Thyroid gland (tissue), 4 donors: ENCODE measurements around the gene POSTN.

ENCODE experiments used
- CTCF ChIP-seq, 6 experiments: fragments of 200-600 bp in 3 of 6; fragments of 450-650 bp in 3 of 6; sonication (generic) in 3 of 6; IDR thresholded peaks; one replicate each; pipeline ENCODE4 v1.5.1; 2016 to 2019; ENCODE audit warnings: antibody characterized with exemption in 6 of 6, mild to moderate bottlenecking in 2 of 6, inconsistent platforms in 1 of 6, moderate library complexity in 1 of 6
- POLR2A ChIP-seq, 2 donors: fragments of 450-650 bp; IDR thresholded peaks; one replicate each; pipeline ENCODE4 v1.6.1; 2017; ENCODE audit warnings: antibody characterized with exemption in 2 of 2, mild to moderate bottlenecking in 2 of 2, moderate library complexity in 1 of 2

GRCh38 chr13:37534181-37534580 lies 64.4 kb downstream of the POSTN start:
- TF ChIP-seq CTCF (IDR thresholded peaks at IDR 0.05), result no peak
- no peak for TF ChIP-seq POLR2A (IDR thresholded peaks at IDR 0.05)
